WERI-Rb-1 (cell line): ENCODE measurements around the gene MGAT5.

ENCODE experiments used
- DNase-seq: peaks from one replicate; pipeline ENCODE4 v3.0.0-alpha.2; 2020
- H3K27ac ChIP-seq: fragments of 250-450 bp; sonication (Bioruptor Pico); 2 replicates; pipeline ENCODE4 v1.5.1; 2020; ENCODE audit warnings: mild to moderate bottlenecking, moderate library complexity
- H3K27me3 ChIP-seq: fragments of 250-450 bp; sonication (Bioruptor Pico); 2 replicates; pipeline ENCODE4 v1.5.1; 2021; ENCODE audit warnings: mild to moderate bottlenecking, low read depth, moderate library complexity; ENCODE audit not compliant: insufficient read depth, severe bottlenecking
- H3K36me3 ChIP-seq: fragments of 250-450 bp; sonication (Bioruptor Pico); 2 replicates; pipeline ENCODE4 v1.5.1; 2020; ENCODE audit warnings: mild to moderate bottlenecking, moderate library complexity
- H3K4me3 ChIP-seq: 2 replicates; pipeline ENCODE4 v1.5.1; 2011; ENCODE audit warnings: low read depth, mild to moderate bottlenecking, control low read depth, low read length
- H3K9me3 ChIP-seq: fragments of 250-450 bp; sonication (Bioruptor Pico); 2 replicates; pipeline ENCODE4 v1.5.1; 2021; ENCODE audit warnings: mild to moderate bottlenecking, moderate library complexity; ENCODE audit not compliant: severe bottlenecking
- CTCF ChIP-seq: IDR thresholded peaks from 2 replicates; pipeline ENCODE4 v1.5.1; 2011; ENCODE audit warnings: low read depth, mild to moderate bottlenecking, control low read depth, inconsistent platforms, low read length

The MGAT5 gene

GRCh38 chr2:134462791-134463698 is 209.2 kb downstream of the MGAT5 start:
- no peak overlapping the region for H3K4me3 ChIP-seq
- H3K27me3 ChIP-seq: no peaks in the 10 kb centered on the region
- DNase-seq: no peak
- no peaks in the 10 kb centered on the region for H3K9me3 ChIP-seq
- H3K36me3 ChIP-seq: no peaks in the 10 kb centered on the region
- no peak for TF ChIP-seq CTCF
- no peak overlapping the region for H3K27ac ChIP-seq

- no peak for DNase-seq
These were observed 209.8 kb downstream of the MGAT5 start for GRCh38 chr2:134463699-134464022.

GRCh38 chr2:134465228-134466105 is 211.6 kb downstream of the MGAT5 start:
- no peak overlapping the region for H3K4me3 ChIP-seq
- no peak overlapping the region for H3K27ac ChIP-seq
- no peaks in the 10 kb centered on the region for H3K27me3 ChIP-seq
- no peak for TF ChIP-seq CTCF
- DNase-seq: no peak
- no peaks in the 10 kb centered on the region for H3K9me3 ChIP-seq
- H3K36me3 ChIP-seq: no peaks in the 10 kb centered on the region

More at GRCh38 chr2:134463699-134464022, 209.8 kb downstream of the MGAT5 start:
- Histone ChIP-seq H3K9me3 (no peaks in the 10 kb centered on the region), H3K4me3 (no peak overlapping the region), H3K36me3 (no peaks in the 10 kb centered on the region), H3K27ac (no peak overlapping the region), H3K27me3 (no peaks in the 10 kb centered on the region)
- TF ChIP-seq CTCF: no peak

GRCh38 chr2:134466141-134466540 is 212.3 kb downstream of the MGAT5 start:
- Histone ChIP-seq H3K27me3 (no peaks in the 10 kb centered on the region), H3K9me3 (no peaks in the 10 kb centered on the region), H3K27ac (no peak overlapping the region), H3K4me3 (no peak overlapping the region), H3K36me3 (no peaks in the 10 kb centered on the region)
- peak; percentile 81 for DNase-seq
- peak; percentile 69 for TF ChIP-seq CTCF

- no peak overlapping the region for H3K27ac ChIP-seq
These were observed 214.3 kb downstream of the MGAT5 start for GRCh38 chr2:134468164-134468563.

More at GRCh38 chr2:134468164-134468563, 214.3 kb downstream of the MGAT5 start:
- Histone ChIP-seq H3K4me3 (no peak overlapping the region), H3K36me3 (no peaks in the 10 kb centered on the region), H3K9me3 (no peaks in the 10 kb centered on the region), H3K27me3 (no peaks in the 10 kb centered on the region)
- TF ChIP-seq CTCF: no peak
- DNase-seq: no peak
